HG02885 (cell line): ENCODE data around the gene MED13L.

ENCODE experiments used
- ATAC-seq: cut with Tn5 transposase; IDR thresholded peaks from one replicate; pipeline ENCODE4 v1.9.1; 2021; ENCODE audit warnings: mild to moderate bottlenecking; ENCODE audit not compliant: unreplicated experiment, poor library complexity

The MED13L gene

GRCh38 chr12:115936997-115937916 is 340.2 kb downstream of the MED13L start:
- ATAC-seq: no peak

- no peak for ATAC-seq
These were observed 342.6 kb downstream of the MED13L start for GRCh38 chr12:115934877-115935276.

- no peak for ATAC-seq
These were observed 343.4 kb downstream of the MED13L start for GRCh38 chr12:115934046-115934445.

GRCh38 chr12:115932066-115932465 is 345.4 kb downstream of the MED13L start:
- ATAC-seq: no peak

GRCh38 chr12:115930336-115930735 is 347.2 kb downstream of the MED13L start:
- no peak for ATAC-seq

GRCh38 chr12:115926037-115926670 is 351.3 kb downstream of the MED13L start:
- ATAC-seq: no peak

- ATAC-seq: no peak
These were observed 353.6 kb downstream of the MED13L start for GRCh38 chr12:115923851-115924250.

GRCh38 chr12:115922952-115923564 is 354.4 kb downstream of the MED13L start:
- no peak for ATAC-seq

- no peak for ATAC-seq
These were observed 356.9 kb downstream of the MED13L start for GRCh38 chr12:115920395-115921183.

GRCh38 chr12:115918763-115919162 is 358.7 kb downstream of the MED13L start:
- ATAC-seq: no peak

GRCh38 chr12:115916910-115917668 is 360.4 kb downstream of the MED13L start:
- peak; percentile 66 for ATAC-seq

GRCh38 chr12:115914122-115914521 is 363.4 kb downstream of the MED13L start:
- ATAC-seq: no peak

- ATAC-seq: no peak
These were observed 365.1 kb downstream of the MED13L start for GRCh38 chr12:115912440-115912839.

GRCh38 chr12:115911360-115911759 is 366.1 kb downstream of the MED13L start:
- no peak for ATAC-seq

- ATAC-seq: no peak
These were observed 367.4 kb downstream of the MED13L start for GRCh38 chr12:115910057-115910456.
